ENCODE results near the gene AMDHD2. TPM values are rescaled to one million over a fixed set of nuclear protein-coding genes. Genes with fewer than 3 reads are reported as not detected.
A peak's percentile ranks its signal among the peaks of the same experiment; 100 is the strongest.

AMDHD2 gene
- total and polyA plus RNA-seq, 2 of the 13 experiments (the other 11 are each of a cell fraction or from before 2014, with no cell fraction given) = 33.5 to 39.1 TPM

GRCh38 chr16:2475413-2476344, 44.5 kb upstream of the AMDHD2 start:
- H4K20me1 ChIP-seq (ENCODE audit: insufficient read depth, low read length) = peaks cover 18% of the 10 kb centered on the region
- no peak for DNase-seq (ENCODE audit: low spot score)
- H3K79me2 ChIP-seq (ENCODE audit: insufficient read depth, low read length) = peaks cover 22% of the 10 kb centered on the region
- H3K27ac ChIP-seq (ENCODE audit: extremely low read length, insufficient read depth, low read length) = peak overlapping the region; percentile 53
- 5% methylated on average over 15 of the region's 55 CpGs for WGBS (ENCODE audit: low lambda C conversion rate)
- H2AFZ ChIP-seq (ENCODE audit: low read length) = no peak overlapping the region
- no peaks in the 10 kb centered on the region for H3K9me3 ChIP-seq (ENCODE audit: low read length)
- intact Hi-C loops (cut with micrococcal nuclease; ENCODE audit: unreplicated experiment) = loop anchor here (1.0 kb wide), 1 partner anchor 320 kb away; the partner anchor contains the start of gene TRAF7
- ATAC-seq = peak; percentile 16
- peak overlapping the region; percentile 88 for H3K4me2 ChIP-seq (ENCODE audit: low read depth, low read length)
- in situ Hi-C loops (cut with HindIII; ENCODE audit: extremely low pct_ligation_motif_present, low pct_unique_long_range_greater_than_20kb) = no loop called here
- peaks cover 61% of the 10 kb centered on the region for H3K4me1 ChIP-seq (ENCODE audit: insufficient read depth, low read length)
- H3K27me3 ChIP-seq (ENCODE audit: control insufficient read depth in 1 of 2, insufficient read depth in 2 of 2, low read length in 2 of 2) = peaks cover 2 to 3% of the 10 kb centered on the region in 2 experiments
- H3K36me3 ChIP-seq (replicated peaks in 1 of 2; ENCODE audit: control insufficient read depth in 1 of 2, insufficient read depth in 2 of 2, low read length in 2 of 2) = peaks cover 2 to 5% of the 10 kb centered on the region in 2 experiments; a peak in 2 of 5 replicates
- no peak for FAIRE-seq
- CTCF ChIA-PET (ENCODE audit: low intra/inter-chr PET ratio, low total read pairs) = interaction anchor here (1.4 kb wide), 1 partner anchor 26 kb away, joined by 3 read pairs; no protein-coding TSS in a partner anchor
- BruUV-seq (replicated peaks) = no TSS peak
- H3K4me3 ChIP-seq (replicated peaks in 1 of 3; ENCODE audit: insufficient read depth in 1 of 3, low read depth in 2 of 3, low read length in 3 of 3) = peak overlapping the region; percentile 74 to 85 (median 79)
- H3K9ac ChIP-seq (ENCODE audit: insufficient read depth, low read depth, low read length) = peak overlapping the region; percentile 71
- POLR2A ChIA-PET = interaction anchor here (0.6 to 1.6 kb wide), 6 partner anchors 9 to 224 kb away, joined by 3 to 6 read pairs (median 4); partner anchors contain the start of genes AMDHD2, ECI1 and TEDC2
- TF ChIP-seq ETS1 (CRISPR knock-in tag; IDR thresholded peaks at IDR 0.05) = peak; percentile 40; the same call in 1 of the 2 replicates
- TF ChIP-seq SNAPC2 (CRISPR knock-in tag; IDR thresholded peaks at IDR 0.05) = no peak
- TF ChIP-seq HMG20A (CRISPR knock-in tag; IDR thresholded peaks at IDR 0.05; ENCODE audit: borderline replicate concordance) = no peak
- TF ChIP-seq, protein P1, sequence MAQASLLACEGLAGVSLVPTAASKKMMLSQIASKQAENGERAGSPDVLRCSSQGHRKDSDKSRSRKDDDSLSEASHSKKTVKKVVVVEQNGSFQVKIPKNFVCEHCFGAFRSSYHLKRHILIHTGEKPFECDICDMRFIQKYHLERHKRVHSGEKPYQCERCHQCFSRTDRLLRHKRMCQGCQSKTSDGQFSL (CRISPR knock-in tag; IDR thresholded peaks at IDR 0.05) = 0 out of 2 replicates have a peak, but pooled peaks have one; percentile 8
- 0 out of 2 replicates have a peak, but pooled peaks have one; percentile 9 for TF ChIP-seq FOSL2 (CRISPR knock-in tag; IDR thresholded peaks at IDR 0.05)
- peak; percentile 44 for TF ChIP-seq ZFX (CRISPR knock-in tag; IDR thresholded peaks at IDR 0.05; ENCODE audit: low read depth)
- TF ChIP-seq ZEB1 (IDR thresholded peaks at IDR 0.05; ENCODE audit: insufficient replicate concordance, low read depth) = peak; percentile 81
- 0 out of 2 replicates have a peak, but pooled peaks have one; percentile 1 for TF ChIP-seq ZNF619 (CRISPR knock-in tag; IDR thresholded peaks at IDR 0.05)
- TF ChIP-seq ZC3H13 (CRISPR knock-in tag; IDR thresholded peaks at IDR 0.05) = peak; percentile 20; the same call in 1 of the 2 replicates
- TF ChIP-seq SIN3A (IDR thresholded peaks at IDR 0.05; ENCODE audit: borderline replicate concordance, low read depth, low read length) = peak; percentile 45; the same call in 1 of the 2 replicates
- no peak for TF ChIP-seq NR2F6 (IDR thresholded peaks at IDR 0.05)
- peak; percentile 32; the same call in 1 of the 2 replicates for TF ChIP-seq NR2F6 (CRISPR knock-in tag; IDR thresholded peaks at IDR 0.05)
- 0 out of 2 replicates have a peak, but pooled peaks have one; percentile 38 for TF ChIP-seq MTF2 (CRISPR knock-in tag; IDR thresholded peaks at IDR 0.05; ENCODE audit: borderline replicate concordance)
- TF ChIP-seq ZKSCAN1 (IDR thresholded peaks at IDR 0.05; ENCODE audit: low read length) = peak; percentile 89
- TF ChIP-seq ZNF280B (CRISPR knock-in tag; IDR thresholded peaks at IDR 0.05; ENCODE audit: borderline replicate concordance) = peak; percentile 44; the same call in 1 of the 2 replicates
- no peak for TF ChIP-seq ZSCAN21 (CRISPR knock-in tag; IDR thresholded peaks at IDR 0.05; ENCODE audit: borderline replicate concordance)
- TF ChIP-seq, protein P2, sequence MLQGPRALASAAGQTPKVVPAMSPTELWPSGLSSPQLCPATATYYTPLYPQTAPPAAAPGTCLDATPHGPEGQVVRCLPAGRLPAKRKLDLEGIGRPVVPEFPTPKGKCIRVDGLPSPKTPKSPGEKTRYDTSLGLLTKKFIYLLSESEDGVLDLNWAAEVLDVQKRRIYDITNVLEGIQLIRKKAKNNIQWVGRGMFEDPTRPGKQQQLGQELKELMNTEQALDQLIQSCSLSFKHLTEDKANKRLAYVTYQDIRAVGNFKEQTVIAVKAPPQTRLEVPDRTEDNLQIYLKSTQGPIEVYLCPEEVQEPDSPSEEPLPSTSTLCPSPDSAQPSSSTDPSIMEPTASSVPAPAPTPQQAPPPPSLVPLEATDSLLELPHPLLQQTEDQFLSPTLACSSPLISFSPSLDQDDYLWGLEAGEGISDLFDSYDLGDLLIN (CRISPR knock-in tag; IDR thresholded peaks at IDR 0.05; ENCODE audit: borderline replicate concordance) = no peak
- no peak for TF ChIP-seq THYN1 (CRISPR knock-in tag; IDR thresholded peaks at IDR 0.05; ENCODE audit: borderline replicate concordance, low read depth)
